Measurements from ENCODE around the gene RPS23. TPM values are rescaled to one million over a fixed set of nuclear protein-coding genes. Genes with fewer than 3 reads are reported as not detected.

RPS23 gene
- total and polyA plus RNA-seq, 2 of the 8 experiments (the other 6 are each of a cell fraction or from before 2014, with no cell fraction given) = 2,559 to 4,867 TPM

DNA sequence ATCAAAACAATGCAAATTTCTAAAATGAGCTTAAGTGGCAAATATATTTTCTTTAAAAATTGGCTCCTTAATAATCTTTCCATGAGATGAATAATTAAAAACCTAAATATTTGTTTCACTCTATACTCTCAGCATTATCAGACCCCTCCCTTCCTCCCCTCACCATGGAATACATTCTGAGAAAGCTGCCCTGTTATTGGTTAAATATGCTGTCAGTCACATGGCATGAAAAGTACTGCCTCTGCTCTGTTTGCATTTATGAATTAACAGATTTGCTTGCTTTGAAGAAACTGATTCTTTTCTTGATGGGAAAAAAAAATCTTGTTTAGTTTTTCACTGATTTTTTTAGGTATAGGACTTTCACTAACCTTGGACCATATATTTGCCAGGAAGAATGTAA is 17.0 kb upstream of the RPS23 start (continued):
- TF ChIP-seq SAP30 (IDR thresholded peaks at IDR 0.05; ENCODE audit: insufficient read depth, insufficient replicate concordance, low read length) = no peak
- TF ChIP-seq SP2 (IDR thresholded peaks at IDR 0.05; ENCODE audit: low read length) = peak; percentile 44
- TF ChIP-seq SP1 (IDR thresholded peaks at IDR 0.05; ENCODE audit: low read depth, low read length) = peak; percentile 47; the same call in 1 of the 2 replicates
- TF ChIP-seq RBBP5 (IDR thresholded peaks at IDR 0.05; ENCODE audit: borderline replicate concordance, low read depth, low read length) = no peak
